AG20443 (cell line): Measurements from ENCODE around the gene HCK.

ENCODE experiments used
- DNase-seq: peaks from one replicate; pipeline ENCODE4 v3.0.0; 2012; ENCODE audit warnings: low spot score, mixed read lengths

HCK gene

DNA sequence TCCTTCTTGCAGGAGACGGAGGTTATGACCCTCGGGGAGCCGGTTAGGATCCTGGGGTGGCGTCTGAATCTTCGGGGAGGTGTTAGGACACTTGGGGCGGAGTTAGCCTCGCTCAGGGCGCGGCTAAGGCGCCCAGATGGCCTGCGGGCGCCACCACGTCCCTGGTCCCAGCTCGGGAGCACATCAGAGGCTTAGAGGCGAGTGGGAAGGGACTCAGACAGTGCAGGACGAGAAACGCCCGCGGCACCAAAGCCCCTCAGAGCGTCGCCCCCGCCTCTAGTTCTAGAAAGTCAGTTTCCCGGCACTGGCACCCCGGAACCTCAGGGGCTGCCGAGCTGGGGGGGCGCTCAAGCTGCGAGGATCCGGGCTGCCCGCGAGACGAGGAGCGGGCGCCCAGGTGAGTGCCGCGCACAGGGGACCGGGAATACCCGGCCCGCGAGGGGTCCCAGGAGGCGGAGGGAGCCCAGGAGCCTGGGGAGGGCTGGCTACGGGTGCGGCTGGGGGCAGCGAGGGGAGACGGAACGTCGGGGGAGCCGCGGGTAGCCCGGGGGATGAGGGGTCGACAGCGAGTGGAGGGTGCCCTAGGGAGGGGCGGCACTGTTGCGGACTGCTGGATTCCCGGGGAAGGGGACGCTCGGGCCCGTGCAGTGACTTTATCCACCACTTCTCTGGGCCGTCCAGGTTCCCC is at the start of gene HCK:
HCK (plus strand) TSS at position 153 of the 688 bp plus-strand sequence.
- peak; percentile 45 for DNase-seq

DNA sequence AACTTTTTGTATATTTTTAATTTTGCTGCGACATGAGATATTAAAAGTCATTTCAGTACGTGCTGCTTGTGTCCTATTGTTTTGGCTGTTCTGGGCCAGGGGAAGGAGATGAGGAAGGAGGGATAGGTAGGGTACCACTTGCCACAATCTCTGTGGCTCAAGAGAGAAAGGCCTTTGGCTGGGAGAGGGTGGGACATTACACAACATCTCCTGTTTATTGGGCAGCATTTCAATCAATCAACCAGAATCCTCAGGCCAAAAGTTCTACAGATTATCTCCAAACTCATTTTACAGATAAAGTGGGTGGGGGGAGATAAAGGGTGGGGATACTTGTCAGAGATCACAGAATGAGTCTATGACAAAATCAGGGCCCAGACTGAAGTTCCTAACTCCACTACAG is 48.7 kb upstream of the HCK start:
- DNase-seq: no peak

DNA sequence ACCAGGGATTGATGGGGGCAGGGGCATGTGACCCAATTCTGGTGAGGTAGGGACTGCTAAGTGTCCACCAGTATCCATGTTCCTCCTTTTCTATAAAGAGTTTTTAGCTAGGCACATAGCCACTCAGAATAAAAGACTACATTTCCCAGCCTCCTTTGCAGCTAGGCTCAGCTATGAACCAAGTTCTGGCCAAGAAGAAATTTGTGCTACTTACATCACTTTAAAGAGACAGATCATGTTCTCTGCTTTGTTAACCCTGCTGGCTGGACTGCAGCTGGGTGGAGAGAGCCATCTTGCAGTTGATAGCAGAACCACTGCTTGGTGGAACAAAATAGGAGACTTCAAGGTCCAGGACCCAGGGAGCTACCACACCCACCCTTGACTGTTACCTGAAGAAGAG is 47.1 kb upstream of the HCK start:
- DNase-seq: peak; percentile 43

DNA sequence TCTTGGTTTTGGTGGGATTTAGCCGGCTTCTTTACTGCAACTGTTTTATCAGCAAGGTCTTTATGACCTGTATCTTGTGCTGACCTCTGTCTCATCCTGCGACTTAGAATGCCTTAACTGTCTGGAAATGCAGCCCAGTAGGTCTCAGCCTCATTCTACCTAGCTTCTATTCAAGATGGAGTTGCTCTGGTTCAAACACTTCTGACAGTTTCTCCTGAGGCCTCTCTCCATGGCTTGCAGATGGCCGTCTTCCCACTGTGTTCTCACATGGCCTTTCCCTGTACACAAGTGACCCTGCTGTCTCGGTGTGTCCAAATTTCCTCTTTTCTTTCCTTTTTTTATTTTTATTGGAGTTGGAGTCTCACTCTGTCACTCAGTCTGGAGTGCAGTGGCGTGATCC is 46.0 kb upstream of the HCK start:
- no peak for DNase-seq

DNA sequence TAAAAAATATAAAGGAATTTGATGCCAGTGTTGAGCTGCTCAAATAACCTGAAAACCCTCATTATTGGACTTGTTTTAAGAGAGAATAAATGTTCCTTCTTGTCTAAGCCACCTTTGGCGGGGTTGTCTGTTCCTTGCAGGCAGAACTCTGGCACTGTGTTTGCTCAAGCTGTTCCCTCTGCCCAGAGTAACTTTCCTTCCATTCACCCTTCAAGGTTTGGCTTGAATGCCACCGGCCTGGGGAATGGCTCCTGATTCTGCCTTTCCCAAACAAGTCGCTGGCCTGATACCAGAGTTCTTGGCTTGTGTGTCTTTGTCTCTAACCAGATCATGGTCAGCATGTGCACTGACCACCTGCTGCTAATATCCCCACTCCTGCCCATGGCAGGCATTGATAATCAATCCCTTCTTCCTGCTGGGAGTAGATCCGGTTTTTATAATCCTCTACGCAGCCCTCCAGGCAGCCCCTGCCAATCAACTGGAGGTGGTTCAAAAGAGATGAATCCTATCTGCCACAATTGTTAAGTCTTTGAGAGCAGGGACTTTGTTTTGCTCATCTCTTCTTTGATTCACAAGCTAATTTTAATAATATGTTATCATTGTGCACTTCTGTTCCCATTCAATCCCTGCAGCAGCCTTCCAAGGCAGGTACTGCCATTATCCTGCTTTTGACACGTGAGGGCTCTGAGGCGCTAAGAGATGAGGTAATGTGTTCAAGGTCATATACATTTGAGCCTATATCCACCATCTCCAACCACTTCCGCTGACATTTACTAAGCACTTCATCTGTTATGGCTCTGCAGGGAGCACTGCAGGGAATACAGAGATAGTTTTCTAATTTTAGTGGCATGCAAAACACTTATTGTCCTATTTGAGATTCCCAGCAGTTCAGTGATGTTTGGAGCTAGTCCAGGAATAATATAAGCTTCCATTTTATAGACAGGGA is 44.9 kb upstream of the HCK start:
- no peak for DNase-seq

DNA sequence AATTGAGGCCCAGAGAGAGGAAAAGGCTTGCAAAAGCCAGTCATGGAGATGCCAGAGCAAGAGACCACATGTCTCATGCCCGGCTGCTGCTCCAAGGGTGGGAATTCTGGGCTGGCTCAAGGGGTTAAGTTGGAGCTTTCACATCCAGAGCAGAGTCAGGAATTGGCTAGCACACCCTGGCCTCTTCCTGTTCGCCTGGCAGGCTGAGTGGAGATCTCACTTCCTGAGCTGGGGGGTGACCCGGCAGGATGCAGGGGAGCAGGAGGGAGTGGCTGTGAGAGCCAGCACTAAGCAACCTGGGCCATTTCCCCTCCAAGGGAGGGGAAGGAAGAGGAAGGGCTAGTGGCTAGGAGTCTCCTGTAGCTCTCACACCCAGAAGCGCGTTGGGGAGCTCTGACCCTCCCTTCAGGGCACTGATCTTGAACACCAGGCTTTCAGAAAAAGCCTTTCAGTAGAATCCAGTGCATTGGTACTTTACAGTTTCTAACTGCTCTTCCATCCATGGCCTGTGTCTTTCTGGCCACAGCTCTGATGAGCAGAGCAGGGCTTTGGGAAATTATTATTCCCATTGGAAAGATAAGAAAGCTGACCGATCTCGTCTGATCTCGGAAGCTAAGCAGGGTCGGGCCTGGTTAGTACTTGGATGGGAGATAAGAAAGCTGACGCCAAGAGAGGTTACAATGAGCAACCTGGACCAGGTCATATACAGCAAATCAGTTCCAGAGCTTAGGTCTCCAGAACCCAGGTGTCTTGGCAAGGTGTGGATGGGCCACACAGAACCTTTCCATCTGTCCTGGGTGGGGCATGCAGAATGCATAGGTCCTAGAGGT is 44.0 kb upstream of the HCK start:
- no peak for DNase-seq

DNA sequence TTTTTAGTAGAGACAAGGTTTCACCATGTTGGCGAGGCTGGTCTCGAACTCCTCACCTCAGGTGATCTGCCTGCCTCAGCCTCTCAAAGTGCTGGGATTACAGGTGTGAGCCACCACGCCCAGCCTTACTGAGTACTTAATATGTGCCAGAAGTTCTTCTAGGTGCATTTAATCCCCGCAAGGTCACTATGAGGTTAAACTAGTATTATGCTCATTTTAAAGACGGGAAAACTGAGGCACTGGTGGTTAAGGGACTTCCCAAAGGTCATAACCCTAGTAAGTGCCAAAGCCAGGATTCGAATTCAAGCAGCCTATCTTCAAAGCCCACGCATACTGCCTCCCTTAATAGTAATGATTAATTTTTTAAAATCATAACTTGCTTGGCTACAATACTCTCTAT is 42.5 kb upstream of the HCK start:
- DNase-seq: no peak

DNA sequence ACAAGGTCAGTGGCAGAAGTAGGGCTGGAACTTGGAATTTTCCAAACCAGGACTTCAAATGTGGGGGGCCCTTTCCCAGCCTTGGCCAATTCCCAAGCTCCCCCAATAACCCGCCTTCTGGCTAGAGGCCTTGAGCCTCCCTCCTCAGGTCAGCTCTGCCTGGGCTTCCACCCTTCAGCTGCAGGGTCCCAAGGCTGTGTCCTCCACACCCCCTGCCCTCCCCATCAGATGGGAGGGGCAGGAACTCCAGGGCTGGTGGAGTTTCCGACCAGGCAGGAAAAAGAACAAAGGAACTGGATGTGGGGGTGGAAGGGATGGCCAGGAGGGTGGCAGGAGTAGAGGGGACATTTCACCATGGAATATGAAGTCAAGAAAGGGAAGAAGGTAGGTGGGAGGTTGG is 41.9 kb upstream of the HCK start, which contains the start of gene CCM2L:
CCM2L (plus strand) TSS at position 338 of the 400 bp plus-strand sequence; CDS start at position 355, 17 bp downstream.
- DNase-seq: no peak

DNA sequence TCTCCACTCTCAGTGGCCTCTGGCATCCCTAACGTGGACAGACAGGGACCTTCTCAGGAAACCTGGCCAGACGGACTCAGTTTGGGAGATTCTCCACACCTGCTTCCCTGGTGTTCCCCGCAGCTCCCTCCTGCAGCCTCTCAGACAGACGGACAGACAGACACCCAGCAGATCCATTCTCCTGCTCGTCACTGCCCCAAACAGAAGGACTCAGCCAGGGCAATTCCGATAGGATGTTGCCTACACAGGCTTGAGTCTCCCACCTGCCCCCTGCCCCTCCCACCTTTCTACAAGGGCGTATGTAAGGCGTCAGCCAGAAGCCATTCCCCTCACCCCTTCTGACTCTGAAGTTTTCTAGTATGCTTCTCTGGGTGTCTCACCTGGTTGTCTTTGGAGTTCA is 41.4 kb upstream of the HCK start:
- no peak for DNase-seq

DNA sequence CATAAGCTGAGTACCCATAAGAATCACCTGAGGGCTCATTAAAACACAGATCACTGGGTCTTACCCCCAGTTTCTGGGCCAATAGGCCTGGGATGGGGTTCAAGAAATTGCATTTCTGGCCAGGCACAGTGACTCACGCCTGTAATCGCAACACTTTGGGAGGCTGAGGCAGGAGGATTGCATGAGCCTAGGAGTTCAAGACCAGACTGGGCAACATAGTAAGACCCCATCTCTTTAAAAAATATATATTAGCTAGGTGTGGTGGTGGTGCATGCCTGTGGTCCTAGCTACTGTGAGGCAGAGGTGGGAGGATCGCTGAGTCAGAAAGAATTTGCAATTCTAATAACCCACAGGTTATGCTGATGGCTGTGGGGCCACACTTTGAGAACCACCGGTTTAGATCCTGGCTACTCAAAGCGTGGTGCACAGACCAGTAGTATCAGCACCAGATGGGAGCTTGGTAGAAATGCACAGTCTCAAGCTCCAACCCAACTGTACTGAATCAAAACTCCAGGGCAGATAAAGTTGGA is 39.8 kb upstream of the HCK start:
- DNase-seq: no peak

DNA sequence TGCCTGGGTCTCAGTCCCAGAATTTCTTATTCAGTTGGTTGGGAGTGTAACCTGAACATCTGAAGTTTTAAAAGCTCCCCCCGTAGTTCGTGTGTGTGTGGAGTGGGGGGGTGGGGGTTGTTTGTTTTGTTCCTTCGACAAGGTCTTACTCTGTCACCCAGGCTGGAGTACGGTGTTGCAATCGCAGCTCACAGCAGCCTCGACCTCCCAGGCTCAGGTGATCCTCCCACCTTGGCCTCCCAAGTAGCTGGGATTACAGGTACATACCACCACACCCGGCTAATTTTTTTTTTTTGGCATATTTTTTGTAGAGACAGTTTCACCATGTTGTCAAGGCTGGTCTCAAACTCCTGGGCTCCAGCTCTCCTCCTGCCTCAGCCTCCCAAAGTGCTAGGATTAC is 38.7 kb upstream of the HCK start:
- DNase-seq: no peak

DNA sequence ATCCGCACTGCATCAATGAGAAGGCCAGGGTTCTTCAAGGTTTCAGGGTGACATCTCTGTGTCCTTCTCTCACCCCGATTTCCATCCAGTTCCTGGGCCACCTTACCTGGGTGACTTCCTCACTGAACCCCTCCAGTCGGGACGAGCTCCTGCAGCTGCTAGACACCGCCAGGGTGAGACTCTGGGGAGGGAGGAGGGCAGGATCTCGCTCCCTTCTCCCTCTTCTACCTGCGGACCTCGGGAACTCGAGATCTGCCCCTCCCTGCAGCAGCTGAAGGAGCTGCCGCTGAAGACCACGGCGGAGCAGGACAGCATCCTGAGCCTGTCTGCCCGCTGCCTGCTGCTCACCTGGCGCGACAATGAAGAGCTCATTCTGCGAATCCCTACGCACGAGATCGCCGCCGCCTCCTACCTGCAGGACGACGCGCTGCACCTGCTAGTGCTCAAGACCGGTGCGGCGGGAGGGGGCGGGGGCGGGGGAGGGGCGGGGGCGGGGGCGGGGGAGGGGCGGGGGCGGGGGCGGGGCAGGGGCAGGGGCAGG is 34.3 kb upstream of the HCK start:
- no peak for DNase-seq

DNA sequence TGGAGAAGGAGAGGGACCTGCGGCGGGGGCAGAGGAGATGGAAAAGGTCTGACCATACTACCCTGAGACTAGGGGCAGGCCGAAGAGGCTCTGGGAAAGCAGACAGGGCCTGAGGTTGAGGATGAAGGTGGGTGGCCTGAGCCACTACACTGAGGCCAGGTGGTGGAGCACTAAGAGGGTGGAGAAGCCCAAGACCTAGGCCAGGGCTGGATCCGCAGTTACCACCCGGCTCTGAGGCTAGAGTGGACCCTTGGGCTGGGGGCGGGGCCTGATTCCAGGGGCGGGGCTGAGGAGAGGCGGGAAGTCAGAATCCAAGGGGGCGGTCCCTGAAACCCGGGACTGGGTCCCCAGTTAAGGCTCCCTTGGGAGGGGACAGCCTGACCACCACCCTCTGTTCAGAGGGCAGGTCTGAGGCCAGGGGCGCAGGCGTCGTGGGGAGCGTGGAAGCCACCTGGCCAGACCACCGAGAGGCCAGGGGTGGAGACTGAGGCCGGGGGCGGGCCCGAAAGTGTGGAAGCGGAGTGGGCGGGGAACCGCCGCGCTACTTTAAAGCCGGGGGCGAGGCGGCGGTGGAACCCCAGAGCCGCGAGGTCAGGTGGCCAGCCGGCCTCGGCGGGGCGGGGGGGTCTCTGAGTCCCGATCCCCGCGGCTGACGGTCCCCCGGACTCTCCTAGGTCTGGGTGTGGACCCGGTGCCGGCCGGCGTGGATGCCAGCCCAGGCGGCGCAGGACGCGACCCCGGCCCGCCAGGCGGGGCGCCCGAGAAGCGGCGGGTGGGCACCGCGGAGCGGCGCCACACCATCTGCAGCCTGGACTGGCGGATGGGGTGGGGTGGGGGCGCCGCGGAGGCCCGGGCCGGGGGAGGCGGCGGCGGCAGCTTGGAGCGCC is 33.5 kb upstream of the HCK start:
- DNase-seq: peak; percentile 55

DNA sequence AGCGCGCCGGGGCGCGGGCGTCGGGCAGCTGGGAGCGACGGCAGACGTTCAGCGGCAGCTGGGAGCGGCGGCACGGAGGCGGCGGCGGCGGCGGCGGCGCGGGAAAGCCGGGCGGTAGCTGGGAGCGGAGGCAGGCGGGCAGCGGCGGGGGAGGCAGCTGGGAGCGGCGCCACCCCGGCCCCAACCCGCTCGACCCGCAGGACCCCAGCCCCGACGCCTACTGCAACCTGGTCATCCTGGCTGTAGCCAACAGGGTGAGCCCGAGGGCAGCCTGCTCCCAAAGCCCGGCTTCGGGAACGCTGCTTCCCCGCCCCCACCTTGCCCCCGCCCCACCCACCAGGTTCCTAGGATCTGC is 32.9 kb upstream of the HCK start:
- DNase-seq: peak; percentile 41

DNA sequence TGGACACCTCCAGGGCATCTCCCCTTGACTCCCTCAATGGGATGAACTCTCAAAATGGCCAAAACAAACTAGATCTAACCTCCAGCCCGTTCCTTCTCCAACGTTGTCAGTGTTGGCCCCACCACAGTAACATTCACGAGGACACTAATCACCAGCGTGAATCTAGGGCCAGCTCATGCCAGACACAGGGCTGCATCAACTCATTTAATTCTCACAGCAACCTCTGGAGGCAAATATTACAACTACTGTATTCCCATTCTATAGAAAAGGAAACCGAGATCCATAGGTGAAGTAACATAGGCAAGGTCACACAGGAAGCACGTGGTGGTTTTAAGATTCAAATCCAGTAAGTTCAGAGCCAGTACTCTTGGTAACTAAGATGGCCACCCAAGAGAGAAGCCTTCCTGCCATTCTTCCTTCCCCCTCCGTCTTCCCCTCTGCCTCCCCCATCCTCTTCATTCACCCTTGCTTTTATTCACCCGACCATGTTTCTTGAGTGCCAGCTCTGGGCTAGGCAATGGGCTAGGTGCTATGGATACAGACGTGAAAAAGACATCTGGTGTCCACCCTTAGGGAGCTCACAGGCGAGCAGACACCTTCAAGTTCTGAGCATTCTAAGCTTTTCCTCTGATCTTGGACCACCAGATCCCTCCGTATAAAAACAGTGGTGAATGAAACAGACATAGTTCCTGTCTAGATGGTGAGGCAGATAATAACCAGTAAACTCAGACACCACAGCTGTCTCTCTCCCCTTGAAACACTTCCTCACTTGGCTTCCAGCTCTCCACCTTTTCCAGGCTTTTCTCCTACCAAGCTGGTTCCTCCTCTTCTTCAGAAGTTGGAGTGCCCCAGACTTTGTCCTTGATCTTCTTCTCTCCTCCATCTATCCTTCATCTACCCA is 32.2 kb upstream of the HCK start:
- DNase-seq: no peak

DNA sequence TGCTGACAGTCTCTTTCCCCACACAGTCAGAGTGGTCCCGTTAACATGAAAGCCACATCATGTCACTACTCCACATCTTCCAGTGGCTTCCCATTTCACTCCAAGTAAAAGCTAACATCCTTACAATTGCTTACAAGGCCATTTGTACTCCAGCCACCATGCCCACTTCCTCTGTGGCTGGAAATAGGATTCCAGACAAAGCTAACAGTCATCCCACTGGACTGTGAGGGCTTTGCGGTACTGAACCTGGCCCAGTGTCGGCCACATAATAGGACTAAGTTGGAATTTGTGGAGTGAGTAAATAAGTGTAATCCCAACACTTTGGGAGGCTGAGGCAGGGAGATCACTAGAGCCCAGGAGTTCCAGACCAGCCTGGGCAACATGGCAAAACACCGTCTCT is 31.0 kb upstream of the HCK start:
- no peak for DNase-seq

DNA sequence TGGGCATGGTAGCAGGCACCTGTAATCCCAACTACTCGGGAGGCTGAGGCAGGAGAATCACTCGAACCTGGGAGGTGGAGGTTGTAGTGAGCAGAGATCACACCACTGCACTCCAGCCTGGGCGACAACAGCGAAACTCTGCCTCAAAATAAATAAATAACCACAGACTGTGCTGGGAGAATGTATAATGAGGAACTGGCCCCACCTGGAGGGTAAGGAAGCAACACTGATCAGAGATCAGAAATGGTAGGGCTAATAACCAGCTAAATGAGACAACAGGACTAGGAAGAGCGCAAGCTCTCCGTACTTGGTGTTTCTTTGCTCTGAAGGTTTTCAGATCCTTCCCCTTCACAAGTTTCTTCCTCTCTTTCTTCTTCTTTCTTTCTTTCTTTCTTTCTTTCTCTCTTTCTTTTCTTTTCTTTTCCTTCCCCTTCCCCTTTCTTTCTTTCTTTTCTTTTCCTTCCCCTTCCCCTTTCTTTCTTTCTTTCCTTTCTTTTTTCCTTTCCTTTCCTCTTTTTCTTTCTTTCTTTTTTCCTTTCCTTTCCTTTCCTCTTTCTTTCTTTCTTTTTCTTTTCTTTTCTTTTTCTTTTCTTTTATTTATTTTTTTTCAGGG is 27.3 kb upstream of the HCK start:
- DNase-seq: no peak

DNA sequence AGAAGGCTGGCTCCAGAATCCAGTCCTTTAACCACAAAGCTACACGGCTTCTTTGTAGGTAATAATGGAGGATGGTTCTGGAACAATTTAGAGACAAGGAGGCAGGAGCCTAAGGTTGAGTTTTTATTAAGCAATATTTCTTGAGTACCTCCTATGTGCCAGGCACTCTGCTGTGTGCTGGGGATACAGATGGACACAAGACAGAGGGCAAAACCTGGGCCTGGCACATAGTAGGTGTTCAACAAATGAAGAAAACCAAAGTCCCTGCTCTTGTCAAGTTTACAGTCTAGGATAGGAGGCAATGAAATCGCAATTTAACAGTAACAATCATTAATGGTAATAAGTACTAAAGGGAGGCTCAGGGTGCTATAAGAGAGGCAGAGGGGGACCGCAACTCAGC is 24.4 kb upstream of the HCK start:
- no peak for DNase-seq

DNA sequence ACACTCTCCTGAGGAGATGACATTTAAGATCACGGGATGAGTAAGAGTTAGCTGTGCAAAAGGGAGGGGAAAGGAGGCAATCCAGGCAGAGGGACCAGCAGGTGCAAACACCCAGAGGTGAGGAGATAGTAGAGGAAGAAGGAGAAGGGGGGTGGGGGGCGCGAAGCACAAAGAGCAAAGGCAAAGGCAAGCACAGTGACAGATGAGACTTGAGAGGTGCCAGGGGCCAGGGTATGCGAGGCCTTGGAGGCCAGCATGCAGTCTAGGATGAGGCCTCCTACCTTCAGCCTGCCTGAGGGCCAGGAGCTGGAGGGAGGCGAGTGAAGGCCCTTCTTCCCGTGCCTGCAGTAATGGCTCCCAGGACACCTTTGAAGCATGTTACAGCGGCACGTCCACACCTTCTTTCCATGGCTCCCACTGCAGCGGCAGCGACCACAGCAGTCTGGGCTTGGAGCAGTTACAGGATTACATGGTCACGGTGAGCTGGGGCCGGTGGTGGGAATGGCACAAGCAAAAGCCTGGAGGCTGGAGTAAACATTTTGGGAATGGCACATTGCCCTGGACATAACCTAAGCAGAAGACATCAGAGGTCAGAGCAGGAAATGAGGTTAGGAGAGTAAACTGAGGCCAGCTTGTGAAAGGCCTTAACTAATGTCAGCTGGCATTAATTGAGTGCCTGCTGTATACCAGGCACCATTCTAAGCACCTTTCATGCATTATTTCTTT is 23.2 kb upstream of the HCK start:
- no peak for DNase-seq
